Measurements from ENCODE around the gene ZNF136. TPM values are rescaled to one million over a fixed set of nuclear protein-coding genes. Genes with fewer than 3 reads are reported as not detected.

ZNF136 gene
- total and polyA plus RNA-seq, 9 of the 15 experiments (the other 6 are each of a cell fraction or from before 2014, with no cell fraction given), result 1.0 to 5.3 (median 3.1) TPM

DNA sequence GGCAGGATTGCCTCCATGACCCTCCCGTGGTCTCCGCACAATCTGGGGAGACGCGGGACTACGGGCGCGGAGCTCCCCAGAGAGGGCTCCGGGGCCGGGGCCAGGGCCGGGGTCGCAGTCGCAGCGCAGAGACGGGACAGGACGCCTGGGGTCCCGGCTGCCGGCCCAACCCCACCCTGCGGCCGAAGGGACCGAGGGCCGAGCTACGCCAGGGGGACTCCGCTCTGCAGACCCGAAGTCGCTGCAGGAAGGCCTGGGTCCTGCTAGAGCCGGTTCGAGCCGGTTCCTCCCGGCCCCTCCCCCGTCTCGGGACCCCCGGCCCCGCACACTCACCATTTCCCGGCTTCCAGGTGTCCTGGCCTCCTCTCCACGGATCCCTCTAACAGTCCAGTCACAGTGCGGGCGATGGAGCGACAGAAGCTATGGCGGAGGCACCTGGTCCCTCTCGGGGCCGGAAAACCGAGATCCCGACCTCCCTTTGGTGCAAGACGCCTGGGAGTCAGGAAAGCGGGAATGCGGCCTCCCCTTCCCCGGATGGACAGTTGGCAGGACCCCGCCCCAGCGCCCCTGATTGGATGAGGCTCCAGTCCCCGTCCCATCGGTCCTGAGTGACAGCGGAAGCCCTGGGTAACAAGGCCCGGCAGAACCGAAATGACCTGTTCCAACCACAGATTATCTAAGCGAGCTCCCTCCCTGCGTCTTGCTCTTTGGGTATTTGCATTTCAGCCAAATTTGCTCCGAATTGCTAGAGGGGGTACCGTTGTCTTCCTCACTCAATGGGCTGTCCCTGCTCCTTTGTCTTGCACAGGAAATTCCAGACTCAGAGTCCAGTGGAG, 6.5 kb upstream of the ZNF136 start, which contains the start of gene ZNF625 (continued):
- TF ChIP-seq, protein P1, sequence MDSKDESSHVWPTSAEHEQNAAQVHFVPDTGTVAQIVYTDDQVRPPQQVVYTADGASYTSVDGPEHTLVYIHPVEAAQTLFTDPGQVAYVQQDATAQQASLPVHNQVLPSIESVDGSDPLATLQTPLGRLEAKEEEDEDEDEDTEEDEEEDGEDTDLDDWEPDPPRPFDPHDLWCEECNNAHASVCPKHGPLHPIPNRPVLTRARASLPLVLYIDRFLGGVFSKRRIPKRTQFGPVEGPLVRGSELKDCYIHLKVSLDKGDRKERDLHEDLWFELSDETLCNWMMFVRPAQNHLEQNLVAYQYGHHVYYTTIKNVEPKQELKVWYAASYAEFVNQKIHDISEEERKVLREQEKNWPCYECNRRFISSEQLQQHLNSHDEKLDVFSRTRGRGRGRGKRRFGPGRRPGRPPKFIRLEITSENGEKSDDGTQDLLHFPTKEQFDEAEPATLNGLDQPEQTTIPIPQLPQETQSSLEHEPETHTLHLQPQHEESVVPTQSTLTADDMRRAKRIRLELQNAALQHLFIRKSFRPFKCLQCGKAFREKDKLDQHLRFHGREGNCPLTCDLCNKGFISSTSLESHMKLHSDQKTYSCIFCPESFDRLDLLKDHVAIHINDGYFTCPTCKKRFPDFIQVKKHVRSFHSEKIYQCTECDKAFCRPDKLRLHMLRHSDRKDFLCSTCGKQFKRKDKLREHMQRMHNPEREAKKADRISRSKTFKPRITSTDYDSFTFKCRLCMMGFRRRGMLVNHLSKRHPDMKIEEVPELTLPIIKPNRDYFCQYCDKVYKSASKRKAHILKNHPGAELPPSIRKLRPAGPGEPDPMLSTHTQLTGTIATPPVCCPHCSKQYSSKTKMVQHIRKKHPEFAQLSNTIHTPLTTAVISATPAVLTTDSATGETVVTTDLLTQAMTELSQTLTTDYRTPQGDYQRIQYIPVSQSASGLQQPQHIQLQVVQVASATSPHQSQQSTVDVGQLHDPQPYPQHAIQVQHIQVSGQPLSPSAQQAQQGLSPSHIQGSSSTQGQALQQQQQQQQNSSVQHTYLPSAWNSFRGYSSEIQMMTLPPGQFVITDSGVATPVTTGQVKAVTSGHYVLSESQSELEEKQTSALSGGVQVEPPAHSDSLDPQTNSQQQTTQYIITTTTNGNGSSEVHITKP (IDR thresholded peaks at IDR 0.05; ENCODE audit: partially characterized antibody), result no peak
- no peak for TF ChIP-seq ZNF407 (IDR thresholded peaks at IDR 0.05; ENCODE audit: low read depth)
- TF ChIP-seq MEF2A (IDR thresholded peaks at IDR 0.05; ENCODE audit: control insufficient read depth, low read depth, low read length), result no peak
- TF ChIP-seq, protein P2, sequence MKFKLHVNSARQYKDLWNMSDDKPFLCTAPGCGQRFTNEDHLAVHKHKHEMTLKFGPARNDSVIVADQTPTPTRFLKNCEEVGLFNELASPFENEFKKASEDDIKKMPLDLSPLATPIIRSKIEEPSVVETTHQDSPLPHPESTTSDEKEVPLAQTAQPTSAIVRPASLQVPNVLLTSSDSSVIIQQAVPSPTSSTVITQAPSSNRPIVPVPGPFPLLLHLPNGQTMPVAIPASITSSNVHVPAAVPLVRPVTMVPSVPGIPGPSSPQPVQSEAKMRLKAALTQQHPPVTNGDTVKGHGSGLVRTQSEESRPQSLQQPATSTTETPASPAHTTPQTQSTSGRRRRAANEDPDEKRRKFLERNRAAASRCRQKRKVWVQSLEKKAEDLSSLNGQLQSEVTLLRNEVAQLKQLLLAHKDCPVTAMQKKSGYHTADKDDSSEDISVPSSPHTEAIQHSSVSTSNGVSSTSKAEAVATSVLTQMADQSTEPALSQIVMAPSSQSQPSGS (CRISPR knock-in tag; IDR thresholded peaks at IDR 0.05), result no peak
- TF ChIP-seq RBM34 (IDR thresholded peaks at IDR 0.05; ENCODE audit: borderline replicate concordance, insufficient read depth, low read length), result no peak
- no peak for TF ChIP-seq PHF20 (IDR thresholded peaks at IDR 0.05; ENCODE audit: partially characterized antibody)

Measured in K562 (cell line).